H1 (cell line): ENCODE results near the gene DENND1A. TPM values are rescaled to one million over a fixed set of nuclear protein-coding genes. Genes with fewer than 3 reads are reported as not detected.
A peak's percentile ranks its signal among the peaks of the same experiment; 100 is the strongest.

Source experiments
- CTCF ChIA-PET: fragments of 300-600 bp; sonication (Branson Sonifier 250); formaldehyde crosslinking; loops from one replicate; lab custom pipeline; 2021; ENCODE audit not compliant: partially characterized antibody; lab: Charles Lee
- POLR2A ChIA-PET: fragments of 300-600 bp; sonication (Branson Sonifier 250); formaldehyde crosslinking; loops from one replicate; lab custom pipeline; 2021; ENCODE audit warnings: inconsistent platforms; ENCODE audit not compliant: partially characterized antibody; lab: Charles Lee
- DNase-seq, 2 experiments: peaks; one replicate each; pipeline versions ENCODE4 v3.0.0 to v3.0.0-alpha.2; 2010 to 2022; ENCODE audit warnings: low spot score in 2 of 2, low read depth in 1 of 2, mixed read lengths in 1 of 2
- FAIRE-seq: peaks from 2 replicates; lab custom pipeline; 2011; peaks lifted over from hg19 to GRCh38; lab: Jason Lieb, UNC
- H2AFZ ChIP-seq: 2 replicates; pipeline ENCODE4 v1.8.1; 2012; ENCODE audit warnings: low read length, inconsistent platforms
- H2AK5ac ChIP-seq: 2 replicates; pipeline ENCODE4 v1.6.1; 2013; ENCODE audit warnings: low read depth, low read length
- H2BK120ac ChIP-seq: replicated peaks from 2 replicates; pipeline ENCODE3; 2013; ENCODE audit warnings: low read depth, low read length, inconsistent platforms
- H2BK12ac ChIP-seq: 2 replicates; pipeline ENCODE4 v1.6.1; 2013; ENCODE audit warnings: low read depth, low read length
- H2BK15ac ChIP-seq: 2 replicates; pipeline ENCODE4 v1.6.1; 2013; ENCODE audit warnings: low read length
- H2BK20ac ChIP-seq: 2 replicates; pipeline ENCODE4 v1.6.1; 2013; ENCODE audit warnings: low read length
- H2BK5ac ChIP-seq: 2 replicates; pipeline ENCODE4 v1.6.1; 2013; ENCODE audit warnings: low read depth, low read length
- H3K14ac ChIP-seq: 2 replicates; pipeline ENCODE4 v1.6.1; 2013; ENCODE audit warnings: inconsistent platforms; ENCODE audit not compliant: insufficient read length
- H3K18ac ChIP-seq: 2 replicates; pipeline ENCODE4 v1.6.1; 2013; ENCODE audit warnings: low read length; ENCODE audit errors: extremely low read depth
- H3K23ac ChIP-seq: 2 replicates; pipeline ENCODE4 v1.6.1; 2013; ENCODE audit warnings: inconsistent platforms; ENCODE audit not compliant: insufficient read length
- H3K23me2 ChIP-seq: 2 replicates; pipeline ENCODE4 v1.6.1; 2013; ENCODE audit warnings: low read depth, low read length
- H3K27ac ChIP-seq: 2 replicates; pipeline ENCODE4 v1.6.1; 2011; ENCODE audit warnings: low read depth, low read length, inconsistent platforms
- H3K27me3 ChIP-seq, 4 experiments: replicated peaks in 1 of 4; 1 replicate in 1 of 4; 2 replicates in 3 of 4; pipeline versions ENCODE4 v1.6.1 to v1.8.1; 2011 to 2013; ENCODE audit warnings: low read length in 3 of 4, mild to moderate bottlenecking in 3 of 4, inconsistent platforms in 2 of 4, mixed read lengths in 2 of 4, moderate library complexity in 1 of 4; ENCODE audit not compliant: control insufficient read depth in 3 of 4, insufficient read depth in 3 of 4; ENCODE audit errors: extremely low read depth in 1 of 4
- H3K36me3 ChIP-seq, 4 experiments: 2 replicates each; pipeline versions ENCODE4 v1.6.1 to v1.8.1; 2011 to 2013; ENCODE audit warnings: mild to moderate bottlenecking in 4 of 4, low read length in 3 of 4, moderate library complexity in 2 of 4, control low read depth in 1 of 4, inconsistent platforms in 1 of 4; ENCODE audit not compliant: insufficient read depth in 4 of 4, control insufficient read depth in 2 of 4
- H3K4ac ChIP-seq: replicated peaks from 2 replicates; pipeline ENCODE3; 2013; ENCODE audit warnings: low read length, low read depth, mixed read lengths, inconsistent platforms; ENCODE audit not compliant: insufficient read length
- H3K4me1 ChIP-seq, 4 experiments: replicated peaks in 1 of 4; 1 replicate in 1 of 4; 2 replicates in 3 of 4; pipeline versions ENCODE4 v1.6.1 to v1.8.1; 2011 to 2013; ENCODE audit warnings: low read length in 3 of 4, inconsistent platforms in 2 of 4, mixed read lengths in 1 of 4; ENCODE audit not compliant: insufficient read depth in 4 of 4, control insufficient read depth in 3 of 4
- H3K4me2 ChIP-seq, 2 experiments: 2 replicates each; pipeline versions ENCODE4 v1.6.1 to v1.8.1; 2011 to 2013; ENCODE audit warnings: low read depth in 2 of 2, low read length in 2 of 2, control low read depth in 1 of 2, inconsistent platforms in 1 of 2, mild to moderate bottlenecking in 1 of 2; ENCODE audit not compliant: insufficient read depth in 1 of 2
- H3K4me3 ChIP-seq, 4 experiments: fragments of 200-600, 300-600 bp in 1 of 4; sonication (generic), shearing (Covaris generic), sonication (Bioruptor Twin) in 1 of 4; 2 replicates each; pipeline versions ENCODE4 v1.5.1 to v1.8.1; 2011 to 2016; ENCODE audit warnings: low read length in 4 of 4, low read depth in 3 of 4, control low read depth in 2 of 4, inconsistent platforms in 2 of 4, mild to moderate bottlenecking in 2 of 4, mixed read lengths in 1 of 4, moderate library complexity in 1 of 4; ENCODE audit not compliant: insufficient read depth in 2 of 4; ENCODE audit errors: extremely low read depth in 1 of 4
- H3K56ac ChIP-seq: replicated peaks from 2 replicates; pipeline ENCODE3; 2013; ENCODE audit warnings: low read depth, mild to moderate bottlenecking, mixed read lengths, low read length, inconsistent platforms; ENCODE audit not compliant: insufficient read length
- H3K79me1 ChIP-seq: 2 replicates; pipeline ENCODE4 v1.6.1; 2013; ENCODE audit warnings: low read depth, low read length, control low read depth
- H3K79me2 ChIP-seq, 2 experiments: 2 replicates each; pipeline versions ENCODE4 v1.6.1 to v1.8.1; 2012 to 2013; ENCODE audit warnings: low read length in 2 of 2, mild to moderate bottlenecking in 2 of 2, inconsistent platforms in 1 of 2; ENCODE audit not compliant: insufficient read depth in 2 of 2, control insufficient read depth in 1 of 2
- H3K9ac ChIP-seq, 4 experiments: replicated peaks in 1 of 4; 1 replicate in 1 of 4; 2 replicates in 3 of 4; pipeline versions ENCODE4 v1.6.1 to v1.8.1; 2011 to 2013; ENCODE audit warnings: low read depth in 3 of 4, low read length in 3 of 4, control low read depth in 2 of 4, mild to moderate bottlenecking in 2 of 4, moderate library complexity in 2 of 4, inconsistent platforms in 1 of 4; ENCODE audit errors: extremely low read depth in 1 of 4
- H3K9me3 ChIP-seq, 2 experiments: 2 replicates each; pipeline versions ENCODE4 v1.6.1 to v1.8.1; 2012 to 2013; ENCODE audit warnings: mild to moderate bottlenecking in 2 of 2, moderate library complexity in 2 of 2, control low read depth in 1 of 2, inconsistent platforms in 1 of 2, low read depth in 1 of 2, low read length in 1 of 2, mixed read lengths in 1 of 2; ENCODE audit not compliant: insufficient read depth in 2 of 2
- H4K20me1 ChIP-seq, 2 experiments: replicated peaks in 1 of 2; 2 replicates each; pipeline versions ENCODE3 to v1.8.1; 2011 to 2013; ENCODE audit warnings: inconsistent platforms in 2 of 2, low read length in 2 of 2, mild to moderate bottlenecking in 1 of 2; ENCODE audit not compliant: insufficient read depth in 2 of 2, control insufficient read depth in 1 of 2
- H4K5ac ChIP-seq: 2 replicates; pipeline ENCODE4 v1.6.1; 2013; ENCODE audit warnings: low read length, low read depth, mixed read lengths, inconsistent platforms; ENCODE audit not compliant: insufficient read length
- H4K8ac ChIP-seq: 2 replicates; pipeline ENCODE4 v1.8.0; 2013; ENCODE audit warnings: mild to moderate bottlenecking, moderate library complexity, low read length, inconsistent platforms; ENCODE audit not compliant: insufficient read depth; ENCODE audit errors: extremely low read depth
- H4K91ac ChIP-seq: replicated peaks from 2 replicates; pipeline ENCODE3; 2013; ENCODE audit warnings: low read length, mixed read lengths, inconsistent platforms; ENCODE audit not compliant: insufficient read length
- WGBS, 2 experiments: shearing (Covaris generic) in 1 of 2; methylation state at CpG; one replicate each; pipeline versions ENCODE4 v1.1.6 to v1.1.7; 2013 to 2015; ENCODE audit warnings: low lambda C conversion rate in 2 of 2, mixed read lengths in 2 of 2, inconsistent platforms in 1 of 2, low coverage in 1 of 2, missing lambda C conversion rate in 1 of 2; ENCODE audit not compliant: insufficient replicate concordance in 2 of 2, insufficient coverage in 1 of 2, insufficient read length in 1 of 2; ENCODE audit errors: extremely low coverage in 1 of 2, missing lambda C conversion rate in 1 of 2; 5-methylcytosine and 5-hydroxymethylcytosine counted together
- polyA plus RNA-seq, 7 experiments: library from polyadenylated mRNA; depleted of rRNA in 3 of 7; stranded (reverse) in 5 of 7; unstranded in 2 of 7; fragments of >200 nt in 5 of 7; fragments of 200-250 nt in 2 of 7; gene quantifications; 1 replicate in 5 of 7; 2 replicates in 1 of 7; 4 replicates in 1 of 7; pipeline versions ENCODE4 v1.2.1 to v1.2.3, GENCODE V29; 2011 to 2013; ENCODE audit warnings: missing spikeins in 2 of 7, mixed read lengths in 2 of 7
- total RNA-seq: library from RNA; stranded (reverse); fragmentation: NEBNext Ultra II Directional; extraction: Animal tissue kit (Norgen Biotek cat#: 25700); gene quantifications from 2 replicates; pipeline ENCODE4 v1.2.1, GENCODE V29; 2021

Gene DENND1A
- total and polyA plus RNA-seq, 2 of the 8 experiments (the other 6 are each of a cell fraction or from before 2014, with no cell fraction given), result 24.1 to 26.4 TPM

- no peaks in the 10 kb centered on the region for H3K23me2 ChIP-seq
- H3K4me2 ChIP-seq, result no peak overlapping the region
- no peak overlapping the region for H4K5ac ChIP-seq
- H2AK5ac ChIP-seq, result no peak overlapping the region
- H3K56ac ChIP-seq, result no peak overlapping the region
- H2BK15ac ChIP-seq, result no peak overlapping the region
- H3K23ac ChIP-seq, result no peak overlapping the region
- no peaks in the 10 kb centered on the region for H3K36me3 ChIP-seq
- H4K20me1 ChIP-seq, result peaks cover 0 to 10% of the 10 kb centered on the region in 2 experiments
- no peak overlapping the region for H3K4ac ChIP-seq
- no peak overlapping the region for H3K9ac ChIP-seq
- DNase-seq, result peak in 1 of 2 experiments; percentile 32
- H2AFZ ChIP-seq, result no peak overlapping the region
- peaks cover 0 to 3% (median 0%) of the 10 kb centered on the region in 4 experiments; a peak in 3 of 7 replicates for H3K27me3 ChIP-seq
- H3K27ac ChIP-seq, result no peak overlapping the region
- CTCF ChIA-PET, result interaction anchor here (0.6 to 2.0 kb wide), 9 partner anchors 10 to 346 kb away, joined by 3 to 8 read pairs (median 3); no protein-coding TSS in a partner anchor
- H4K8ac ChIP-seq, result no peak overlapping the region
- no peak overlapping the region for H2BK20ac ChIP-seq
- no peaks in the 10 kb centered on the region for H3K79me2 ChIP-seq
- H2BK5ac ChIP-seq, result no peak overlapping the region
- no peak overlapping the region for H2BK120ac ChIP-seq
- no peak overlapping the region for H3K4me3 ChIP-seq
- H3K9me3 ChIP-seq, result no peaks in the 10 kb centered on the region
- no peak overlapping the region for H4K91ac ChIP-seq
- H2BK12ac ChIP-seq, result no peak overlapping the region
- H3K18ac ChIP-seq, result no peak overlapping the region
- H3K4me1 ChIP-seq, result peaks cover 0 to 5% (median 1%) of the 10 kb centered on the region in 4 experiments; a peak in 2 of 7 replicates
- FAIRE-seq, result no peak
- 83% methylated on average over 11 of the region's 11 CpGs; no CpG with 5 or more reads in 1 of the 2 experiments for WGBS, 2 experiments
- POLR2A ChIA-PET, result no interaction called here
- no peaks in the 10 kb centered on the region for H3K79me1 ChIP-seq
- no peak overlapping the region for H3K14ac ChIP-seq
These were observed 315.3 kb downstream of the DENND1A start for GRCh38 chr9:123614306-123615263.
